H7 (cell line): ENCODE data around the gene REV3L. TPM values are rescaled to one million over a fixed set of nuclear protein-coding genes. Genes with fewer than 3 reads are reported as not detected.
A peak's percentile ranks its signal among the peaks of the same experiment; 100 is the strongest.
"Not testable (repeated sequence)": the region's sequence is repeated elsewhere in the genome, so short reads cannot be mapped to it uniquely, and the experiment has no call there.

ENCODE experiments used
- DNase-seq: peaks from one replicate; pipeline ENCODE4 v3.0.0; 2012
- H3K27me3 ChIP-seq: 2 replicates; pipeline ENCODE4 v1.6.0; 2011; ENCODE audit warnings: mild to moderate bottlenecking, low read length; ENCODE audit not compliant: control insufficient read depth, insufficient read depth
- H3K36me3 ChIP-seq: replicated peaks from 2 replicates; pipeline ENCODE4 v1.5.1; 2011; ENCODE audit warnings: low read length; ENCODE audit not compliant: control insufficient read depth, insufficient read depth
- H3K4me3 ChIP-seq: 2 replicates; pipeline ENCODE4 v1.5.1; 2011; ENCODE audit warnings: low read depth, mild to moderate bottlenecking, control low read depth, low read length, moderate library complexity; ENCODE audit not compliant: insufficient read depth
- total RNA-seq: library from RNA; depleted of rRNA; stranded (reverse); fragments of >200 nt; shearing (Covaris generic); gene quantifications from 2 replicates; pipeline ENCODE4 v1.2.3, GENCODE V29; 2014

The REV3L gene
- total RNA-seq, 1 experiment from 2014 or later: 2.1 TPM

DNA sequence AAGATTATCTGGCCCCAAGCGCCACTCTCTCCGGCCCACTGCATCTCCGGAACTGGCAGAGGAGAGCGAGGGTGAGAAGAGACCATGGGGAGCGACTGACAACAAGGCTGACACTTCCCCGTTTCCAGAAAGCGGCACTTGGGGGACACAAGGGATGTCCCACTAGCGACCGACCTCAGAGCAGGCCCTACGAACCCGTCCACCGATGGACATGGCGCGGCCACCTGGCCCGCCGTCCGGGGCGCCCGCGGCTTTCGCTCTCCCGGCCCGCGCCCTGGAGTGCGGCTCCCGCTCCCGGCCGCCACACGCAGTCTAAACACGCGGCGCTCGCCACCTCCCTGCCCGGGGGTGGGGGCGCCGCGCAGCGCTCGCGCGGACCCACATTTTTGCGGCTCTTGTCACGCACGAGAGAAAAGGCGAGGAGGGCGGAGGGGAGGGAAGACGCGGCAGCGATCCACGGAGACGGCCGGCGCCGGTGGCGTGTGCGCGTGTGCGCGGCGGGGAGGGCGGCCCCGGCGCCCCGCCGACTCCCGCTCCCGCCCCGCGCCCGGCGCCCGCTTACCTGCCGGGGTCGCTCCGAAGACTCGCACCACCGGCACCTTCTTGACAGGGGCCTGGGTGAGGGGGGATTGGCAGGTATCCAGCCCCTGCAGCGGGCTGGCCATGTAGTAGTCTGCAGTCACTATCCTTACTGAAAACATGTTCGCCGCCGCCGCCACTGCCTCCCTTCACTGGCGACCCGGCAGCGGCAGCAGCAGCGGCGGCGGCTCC is 645 bp downstream of the REV3L start:
- no peaks in the 10 kb centered on the region; the same call in 1 of the 2 replicates for H3K36me3 ChIP-seq
- peak; percentile 30 for DNase-seq

DNA sequence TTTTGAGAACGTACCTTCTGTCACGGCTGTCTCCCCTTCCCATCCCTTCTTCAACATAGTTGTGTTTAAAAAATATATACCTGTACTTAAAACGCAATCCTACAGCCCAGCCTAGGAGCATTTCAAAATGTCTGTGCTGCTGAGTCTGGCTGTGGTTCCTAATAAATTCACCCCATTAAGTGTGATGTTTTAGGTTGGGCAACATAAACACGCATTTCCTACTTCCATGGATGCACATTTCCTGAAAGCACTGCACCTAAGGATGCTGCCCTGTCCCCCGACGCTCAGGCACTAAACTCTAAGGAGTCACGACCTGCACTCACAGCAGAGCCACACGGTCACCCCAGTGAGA is 1.2 kb downstream of the REV3L start:
- no peak for DNase-seq
- Histone ChIP-seq H3K4me3 (peak overlapping the region; percentile 83), H3K36me3 (no peaks in the 10 kb centered on the region), H3K27me3 (peaks cover 47% of the 10 kb centered on the region)

More for the DNA sequence above, 645 bp downstream of the REV3L start:
- peaks cover 42% of the 10 kb centered on the region for H3K27me3 ChIP-seq
- peak overlapping the region; percentile 83 for H3K4me3 ChIP-seq

- Histone ChIP-seq H3K27me3 (peaks cover 52% of the 10 kb centered on the region), H3K36me3 (no peaks in the 10 kb centered on the region), H3K4me3 (0 out of 2 replicates have a peak overlapping the region, but pooled peaks have one; percentile 4)
- no peak for DNase-seq
Measured at GRCh38 chr6:111480988-111481822, 1.8 kb downstream of the REV3L start.

- Histone ChIP-seq H3K27me3 (peaks cover 52% of the 10 kb centered on the region), H3K4me3 (no peak overlapping the region), H3K36me3 (no peaks in the 10 kb centered on the region)
- peak; percentile 73 for DNase-seq
Measured at GRCh38 chr6:111478749-111479148, 4.3 kb downstream of the REV3L start.

GRCh38 chr6:111478064-111478476 is 4.9 kb downstream of the REV3L start:
- no peak for DNase-seq
- H3K27me3 ChIP-seq: peaks cover 52% of the 10 kb centered on the region
- H3K4me3 ChIP-seq: no peak overlapping the region
- no peaks in the 10 kb centered on the region for H3K36me3 ChIP-seq

- DNase-seq: peak; percentile 8
- peaks cover 52% of the 10 kb centered on the region for H3K27me3 ChIP-seq
- H3K4me3 ChIP-seq: no peak overlapping the region
- no peaks in the 10 kb centered on the region for H3K36me3 ChIP-seq
Measured at GRCh38 chr6:111477481-111477938, 5.5 kb downstream of the REV3L start.

DNA sequence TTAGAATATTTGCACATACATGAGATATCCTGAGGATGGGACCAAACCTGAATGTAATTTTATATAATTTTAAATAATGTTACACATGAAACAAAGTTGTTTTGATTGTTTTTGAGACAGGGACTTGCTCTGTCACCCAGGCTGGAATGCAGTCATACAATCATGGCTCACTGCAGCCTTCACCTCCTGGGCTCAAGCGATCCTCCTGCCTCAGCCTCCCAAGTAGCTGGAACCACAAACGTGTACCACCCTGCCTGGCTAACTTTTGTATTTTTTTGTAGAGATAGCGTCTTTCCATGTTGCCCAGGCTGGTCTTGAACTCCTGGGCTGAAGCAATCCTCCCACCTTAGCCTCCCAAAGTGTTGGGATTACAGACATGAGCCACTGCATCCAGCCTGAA is 7.0 kb downstream of the REV3L start:
- DNase-seq, H3K4me3 ChIP-seq, H3K36me3 ChIP-seq: not testable (repeated sequence)
- peaks cover 40% of the 10 kb centered on the region for H3K27me3 ChIP-seq

DNA sequence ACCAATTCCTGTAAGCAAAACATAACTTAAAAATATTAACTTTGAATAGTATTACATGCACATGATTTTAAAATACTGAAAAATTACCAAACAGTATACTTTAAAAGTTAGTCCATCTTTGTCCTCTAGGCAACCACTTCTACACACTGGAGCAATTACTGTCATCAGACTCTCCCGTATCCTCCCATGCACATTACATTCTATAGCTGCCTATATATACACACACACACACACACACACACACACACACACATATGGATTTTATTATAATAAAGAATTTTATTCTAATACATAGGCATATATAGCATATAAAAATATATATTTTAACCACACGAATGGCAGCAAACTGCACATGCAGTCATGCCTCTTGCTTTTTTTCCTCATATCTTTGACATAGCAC is 8.2 kb downstream of the REV3L start:
- no peak for DNase-seq

DNA sequence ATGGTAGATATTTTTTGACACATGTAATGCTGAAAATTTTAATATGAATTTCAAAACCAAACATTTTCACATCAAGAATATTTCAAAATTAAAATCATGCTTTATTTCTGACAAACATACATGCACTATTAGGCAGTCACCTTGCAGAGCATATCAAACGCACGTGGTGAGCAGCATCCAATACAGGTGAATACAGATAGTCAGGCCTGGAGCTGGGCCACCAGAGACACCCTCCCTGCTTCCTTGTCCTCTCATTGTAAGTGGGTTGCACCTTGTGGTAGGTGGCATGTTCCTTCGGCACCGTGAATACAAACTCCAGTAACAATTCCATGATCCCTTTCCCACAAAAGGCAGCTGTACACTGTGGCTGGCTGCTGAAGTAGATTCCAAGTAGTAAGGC is 8.9 kb downstream of the REV3L start:
- H3K36me3 ChIP-seq: no peaks in the 10 kb centered on the region
- DNase-seq: no peak
- no peak overlapping the region for H3K4me3 ChIP-seq
- peaks cover 23% of the 10 kb centered on the region for H3K27me3 ChIP-seq

More for the DNA sequence above, 8.2 kb downstream of the REV3L start:
- H3K4me3 ChIP-seq: no peak overlapping the region
- H3K27me3 ChIP-seq: peaks cover 27% of the 10 kb centered on the region
- no peaks in the 10 kb centered on the region for H3K36me3 ChIP-seq

DNA sequence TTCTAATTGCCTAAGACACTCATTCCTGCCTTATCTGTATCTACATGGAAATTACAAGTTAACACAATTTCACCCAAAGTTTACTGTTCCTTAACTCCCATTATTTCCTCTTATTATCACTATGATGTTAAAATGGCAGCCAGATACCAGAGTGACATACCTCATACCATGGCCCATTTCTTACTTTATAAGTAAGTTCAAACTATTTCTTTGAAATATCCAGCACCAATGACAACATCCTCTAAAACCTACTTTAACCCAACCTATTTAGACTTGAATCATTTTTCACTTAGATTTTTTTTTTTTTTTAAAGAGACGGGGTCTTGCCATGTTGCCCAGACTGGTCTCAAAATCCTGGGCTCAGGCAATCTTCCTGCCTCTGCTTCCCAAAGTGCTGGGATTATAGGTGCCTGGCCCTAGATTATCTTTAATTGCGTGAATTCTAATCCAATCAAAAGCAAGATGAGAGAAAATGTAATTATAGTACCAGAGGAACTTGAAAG is 10.0 kb downstream of the REV3L start:
- peaks cover 17% of the 10 kb centered on the region for H3K27me3 ChIP-seq
- H3K4me3 ChIP-seq: no peak overlapping the region
- no peak for DNase-seq
- no peaks in the 10 kb centered on the region for H3K36me3 ChIP-seq

GRCh38 chr6:111471958-111472357 is 11.1 kb downstream of the REV3L start:
- no peak for DNase-seq
- Histone ChIP-seq H3K4me3 (no peak overlapping the region), H3K36me3 (no peaks in the 10 kb centered on the region), H3K27me3 (peaks cover 6% of the 10 kb centered on the region)

- Histone ChIP-seq H3K36me3 (no peaks in the 10 kb centered on the region), H3K27me3 (peaks cover 3% of the 10 kb centered on the region), H3K4me3 (no peak overlapping the region)
- no peak for DNase-seq
Measured at GRCh38 chr6:111471533-111471932, 11.5 kb downstream of the REV3L start.

DNA sequence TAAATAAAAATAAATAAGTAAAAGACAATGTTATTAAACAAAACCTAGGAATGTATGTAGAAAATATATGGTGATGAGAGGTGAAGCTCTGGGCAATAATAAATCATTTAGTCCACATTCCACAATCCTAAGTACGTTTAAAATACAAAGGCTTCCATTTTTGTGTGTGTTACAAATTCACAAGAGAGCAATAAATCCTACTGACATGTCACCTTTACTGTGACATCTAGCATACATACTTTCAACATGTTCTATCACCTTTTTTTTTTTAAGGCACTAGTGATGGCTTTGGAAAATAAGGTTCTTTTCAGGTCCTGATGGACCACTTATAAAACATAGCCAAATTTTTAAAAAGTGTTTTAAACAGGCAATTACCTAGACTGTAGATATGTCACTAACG is 12.0 kb downstream of the REV3L start:
- H3K36me3 ChIP-seq: no peaks in the 10 kb centered on the region
- H3K27me3 ChIP-seq: no peaks in the 10 kb centered on the region; the same call in 1 of the 2 replicates
- no peak for DNase-seq
- H3K4me3 ChIP-seq: no peak overlapping the region

- no peak for DNase-seq
- no peaks in the 10 kb centered on the region; the same call in 1 of the 2 replicates for H3K27me3 ChIP-seq
- no peaks in the 10 kb centered on the region for H3K36me3 ChIP-seq
- H3K4me3 ChIP-seq: no peak overlapping the region
Measured at GRCh38 chr6:111469543-111469942, 13.5 kb downstream of the REV3L start.
